ENCODE data around the gene UBE2E2.

- no peak for TF ChIP-seq POLR2A (IDR thresholded peaks at IDR 0.05; ENCODE audit: low read depth, low read length)
- no peak for TF ChIP-seq TAF1 (IDR thresholded peaks at IDR 0.05; ENCODE audit: borderline replicate concordance, low read depth, low read length)
Measured at GRCh38 chr3:23450806-23451205, 247.7 kb downstream of the UBE2E2 start.
